Osteoblast (primary cell): ENCODE data around the gene TXNDC11. TPM values are rescaled to one million over a fixed set of nuclear protein-coding genes. Genes with fewer than 3 reads are reported as not detected.
A peak's percentile ranks its signal among the peaks of the same experiment; 100 is the strongest.

Experiments
- DNase-seq: peaks from one replicate; pipeline ENCODE4 v3.0.0; 2011; ENCODE audit warnings: low spot score, mixed read lengths; ENCODE audit not compliant: insufficient read length; ENCODE audit errors: missing footprints
- H2AFZ ChIP-seq: 2 replicates; pipeline ENCODE4 v1.6.0; 2011; ENCODE audit warnings: mild to moderate bottlenecking, low read length
- H3K27ac ChIP-seq: 2 replicates; pipeline ENCODE4 v1.5.1; 2011; ENCODE audit warnings: mild to moderate bottlenecking, low read depth, low read length, moderate library complexity
- H3K27me3 ChIP-seq: 2 replicates; pipeline ENCODE4 v1.6.0; 2012; ENCODE audit warnings: mild to moderate bottlenecking, control low read depth, inconsistent platforms, low read length, moderate library complexity; ENCODE audit not compliant: insufficient read depth
- H3K36me3 ChIP-seq: 2 replicates; pipeline ENCODE4 v1.5.1; 2011; ENCODE audit warnings: mild to moderate bottlenecking, low read length, control low read depth, moderate library complexity; ENCODE audit not compliant: insufficient read depth
- H3K4me1 ChIP-seq: 2 replicates; pipeline ENCODE4 v1.5.1; 2011; ENCODE audit warnings: mild to moderate bottlenecking, low read length, control low read depth, moderate library complexity; ENCODE audit not compliant: insufficient read depth
- H3K4me2 ChIP-seq: 2 replicates; pipeline ENCODE4 v1.6.0; 2011; ENCODE audit warnings: mild to moderate bottlenecking, low read length; ENCODE audit not compliant: insufficient read depth
- H3K4me3 ChIP-seq: fragments of 200-600 bp; sonication (generic); 3 replicates; pipeline ENCODE4 v1.5.1; 2012; ENCODE audit warnings: mild to moderate bottlenecking, low read length, inconsistent platforms; ENCODE audit not compliant: insufficient read depth
- H3K79me2 ChIP-seq: 2 replicates; pipeline ENCODE4 v1.6.0; 2012; ENCODE audit warnings: mild to moderate bottlenecking, low read length, control low read depth, inconsistent platforms; ENCODE audit not compliant: insufficient read depth
- H3K9me3 ChIP-seq: 2 replicates; pipeline ENCODE4 v1.5.1; 2011; ENCODE audit warnings: low read depth, low read length, control low read depth
- H4K20me1 ChIP-seq: 2 replicates; pipeline ENCODE4 v1.6.0; 2012; ENCODE audit warnings: mild to moderate bottlenecking, low read length, control low read depth; ENCODE audit not compliant: insufficient read depth
- CTCF ChIP-seq: IDR thresholded peaks from 2 replicates; pipeline ENCODE4 v1.5.1; 2011; ENCODE audit warnings: mild to moderate bottlenecking, low read depth, low read length, moderate library complexity; ENCODE audit errors: extremely low read depth
- total RNA-seq: library from RNA; depleted of rRNA; stranded (reverse); fragments of >200 nt; gene quantifications from 2 replicates; pipeline ENCODE4 v1.2.3, GENCODE V29; 2012

Gene TXNDC11
- total RNA-seq, 1 donor = 26.1 TPM

- peaks cover 68% of the 10 kb centered on the region for H3K79me2 ChIP-seq
- H3K4me1 ChIP-seq = peaks cover 20% of the 10 kb centered on the region
- H3K4me2 ChIP-seq = peak overlapping the region; percentile 95
- no peak for DNase-seq
- peak overlapping the region; percentile 90 for H3K27ac ChIP-seq
- no peak overlapping the region for H2AFZ ChIP-seq
- H3K9me3 ChIP-seq = no peaks in the 10 kb centered on the region
- H3K4me3 ChIP-seq = peak overlapping the region; percentile 98
- H3K27me3 ChIP-seq = no peaks in the 10 kb centered on the region
- peaks cover 46% of the 10 kb centered on the region for H4K20me1 ChIP-seq
- H3K36me3 ChIP-seq = peaks cover 29% of the 10 kb centered on the region
- no peak for TF ChIP-seq CTCF
Observed at GRCh38 chr16:11740567-11740966, 2.1 kb downstream of the TXNDC11 start.

- H4K20me1 ChIP-seq = peaks cover 46% of the 10 kb centered on the region
- H3K27ac ChIP-seq = no peak overlapping the region
- H3K27me3 ChIP-seq = no peaks in the 10 kb centered on the region
- TF ChIP-seq CTCF = no peak
- H3K4me2 ChIP-seq = peak overlapping the region; percentile 4
- no peak for DNase-seq
- peaks cover 20% of the 10 kb centered on the region for H3K4me1 ChIP-seq
- H2AFZ ChIP-seq = no peak overlapping the region
- peaks cover 44% of the 10 kb centered on the region for H3K36me3 ChIP-seq
- no peaks in the 10 kb centered on the region for H3K9me3 ChIP-seq
- peaks cover 82% of the 10 kb centered on the region for H3K79me2 ChIP-seq
- H3K4me3 ChIP-seq = no peak overlapping the region
Observed at GRCh38 chr16:11738742-11739544, 3.7 kb downstream of the TXNDC11 start.

- Histone ChIP-seq H3K4me3 (no peak overlapping the region), H3K9me3 (no peaks in the 10 kb centered on the region), H3K4me2 (no peak overlapping the region), H2AFZ (no peak overlapping the region), H3K27me3 (no peaks in the 10 kb centered on the region), H3K79me2 (peaks cover 83% of the 10 kb centered on the region), H3K27ac (no peak overlapping the region), H3K36me3 (peaks cover 53% of the 10 kb centered on the region), H4K20me1 (peaks cover 46% of the 10 kb centered on the region), H3K4me1 (peaks cover 12% of the 10 kb centered on the region)
- TF ChIP-seq CTCF = no peak
- no peak for DNase-seq
Observed at GRCh38 chr16:11737713-11738112, 4.9 kb downstream of the TXNDC11 start.

GRCh38 chr16:11736903-11737302 is 5.8 kb downstream of the TXNDC11 start:
- Histone ChIP-seq H4K20me1 (peaks cover 46% of the 10 kb centered on the region), H2AFZ (no peak overlapping the region), H3K27me3 (no peaks in the 10 kb centered on the region), H3K27ac (no peak overlapping the region), H3K4me1 (peaks cover 12% of the 10 kb centered on the region), H3K4me3 (no peak overlapping the region), H3K9me3 (no peaks in the 10 kb centered on the region), H3K79me2 (peaks cover 83% of the 10 kb centered on the region), H3K36me3 (peaks cover 62% of the 10 kb centered on the region), H3K4me2 (no peak overlapping the region)
- no peak for TF ChIP-seq CTCF
- no peak for DNase-seq
